Activated T-cell treated with anti-CD3 and anti-CD28 coated beads for 1 hour (primary cell): ENCODE results near the gene DNAJB5.
A peak's percentile ranks its signal among the peaks of the same experiment; 100 is the strongest.
"Not testable (repeated sequence)": the region's sequence is repeated elsewhere in the genome, so short reads cannot be mapped to it uniquely, and the experiment has no call there.

Experiments used
- DNase-seq: peaks from one replicate; pipeline ENCODE4 v3.0.0-alpha.2; 2020; ENCODE audit warnings: low read depth

The DNAJB5 gene

GRCh38 chr9:35000535-35001284 is 11.2 kb downstream of the DNAJB5 start:
- DNase-seq: no peak

- no peak for DNase-seq
Measured at GRCh38 chr9:35001285-35001677, 11.7 kb downstream of the DNAJB5 start.

GRCh38 chr9:35001803-35002502 is 12.4 kb downstream of the DNAJB5 start:
- DNase-seq: no peak

GRCh38 chr9:35002623-35003022 is 13.1 kb downstream of the DNAJB5 start:
- no peak for DNase-seq

GRCh38 chr9:35004299-35004698 is 14.8 kb downstream of the DNAJB5 start:
- not testable (repeated sequence) for DNase-seq

GRCh38 chr9:35010351-35010958 is 20.9 kb downstream of the DNAJB5 start:
- DNase-seq: no peak

- DNase-seq: no peak
Measured at GRCh38 chr9:35014517-35014916, 25.0 kb downstream of the DNAJB5 start.

- DNase-seq: not testable (repeated sequence)
Measured at GRCh38 chr9:35023443-35023842, 33.9 kb downstream of the DNAJB5 start.

- no peak for DNase-seq
Measured at GRCh38 chr9:35026671-35027070, 37.1 kb downstream of the DNAJB5 start.

GRCh38 chr9:35027374-35027773 is 37.8 kb downstream of the DNAJB5 start:
- no peak for DNase-seq

GRCh38 chr9:35027860-35028259 is 38.3 kb downstream of the DNAJB5 start:
- DNase-seq: no peak

- no peak for DNase-seq
Measured at GRCh38 chr9:35028341-35028740, 38.8 kb downstream of the DNAJB5 start.

- no peak for DNase-seq
Measured at GRCh38 chr9:35029241-35029640, 39.7 kb downstream of the DNAJB5 start.

GRCh38 chr9:35029852-35030251 is 40.3 kb downstream of the DNAJB5 start:
- no peak for DNase-seq

GRCh38 chr9:35033101-35033500 is 43.6 kb downstream of the DNAJB5 start:
- no peak for DNase-seq

GRCh38 chr9:35035851-35036701 is 46.5 kb downstream of the DNAJB5 start:
- peak; percentile 12 for DNase-seq

- DNase-seq: no peak
Measured at GRCh38 chr9:35042081-35042604, 52.6 kb downstream of the DNAJB5 start.

GRCh38 chr9:35042891-35043545 is 53.5 kb downstream of the DNAJB5 start:
- no peak for DNase-seq

GRCh38 chr9:35044071-35044470 is 54.5 kb downstream of the DNAJB5 start:
- DNase-seq: no peak
